CD8-positive, alpha-beta memory T cell (primary cell): ENCODE data around the gene ACTR3C. TPM values are rescaled to one million over a fixed set of nuclear protein-coding genes. Genes with fewer than 3 reads are reported as not detected.
"Not testable (repeated sequence)": the region's sequence is repeated elsewhere in the genome, so short reads cannot be mapped to it uniquely, and the experiment has no call there.

Source experiments
- CTCF ChIA-PET: fragments of 350-600 bp; sonication (Branson Sonifier 250); formaldehyde crosslinking; loops from one replicate; lab custom pipeline; 2021; ENCODE audit warnings: antibody characterized with exemption; lab: Charles Lee
- POLR2A ChIA-PET: fragments of 350-600 bp; sonication (Branson Sonifier 250); formaldehyde crosslinking; loops from one replicate; lab custom pipeline; 2021; ENCODE audit warnings: antibody characterized with exemption; lab: Charles Lee
- DNase-seq, 5 donors: peaks; one replicate each; pipeline versions ENCODE4 v3.0.0 to v3.0.0-alpha.2; 2020 to 2022; ENCODE audit warnings: mixed read lengths in 1 of 5
- H3K27ac ChIP-seq: one replicate; pipeline ENCODE4 v1.7.0; 2013; ENCODE audit warnings: low read depth, mild to moderate bottlenecking, low read length, moderate library complexity
- H3K27me3 ChIP-seq: 2 replicates; pipeline ENCODE4 v1.7.0; 2013; ENCODE audit warnings: low read length, mild to moderate bottlenecking; ENCODE audit not compliant: insufficient read depth, poor library complexity, severe bottlenecking
- H3K36me3 ChIP-seq: 2 replicates; pipeline ENCODE4 v1.7.0; 2013; ENCODE audit warnings: mild to moderate bottlenecking, low read length, moderate library complexity; ENCODE audit not compliant: insufficient read depth
- H3K4me1 ChIP-seq: 2 replicates; pipeline ENCODE4 v1.7.0; 2013; ENCODE audit warnings: mild to moderate bottlenecking, low read length, moderate library complexity; ENCODE audit not compliant: insufficient read depth
- H3K4me3 ChIP-seq: 2 replicates; pipeline ENCODE4 v1.7.0; 2013; ENCODE audit warnings: mild to moderate bottlenecking, low read length
- H3K9me3 ChIP-seq: 2 replicates; pipeline ENCODE4 v1.7.0; 2013; ENCODE audit warnings: mild to moderate bottlenecking, low read length
- H3K27ac Mint-ChIP-seq, 8 donors: one replicate each; pipeline ENCODE4 v1.8.0; 2020 to 2021; ENCODE audit warnings: mixed read lengths in 8 of 8, mild to moderate bottlenecking in 6 of 8, inconsistent platforms in 3 of 8, moderate library complexity in 3 of 8
- H3K27me3 Mint-ChIP-seq, 2 donors: one replicate each; pipeline ENCODE4 v1.8.0; 2020 to 2021; ENCODE audit warnings: mixed read lengths in 2 of 2, mild to moderate bottlenecking in 1 of 2, moderate library complexity in 1 of 2
- H3K36me3 Mint-ChIP-seq, 3 donors: one replicate each; pipeline ENCODE4 v1.8.0; 2020 to 2021; ENCODE audit warnings: mixed read lengths in 3 of 3, inconsistent platforms in 1 of 3, mild to moderate bottlenecking in 1 of 3
- H3K4me1 Mint-ChIP-seq, 3 donors: one replicate each; pipeline ENCODE4 v1.8.0; 2020 to 2021; ENCODE audit warnings: mixed read lengths in 3 of 3, inconsistent platforms in 1 of 3, mild to moderate bottlenecking in 1 of 3
- H3K4me3 Mint-ChIP-seq, 7 donors: one replicate each; pipeline ENCODE4 v1.8.0; 2020 to 2021; ENCODE audit warnings: mixed read lengths in 7 of 7, mild to moderate bottlenecking in 6 of 7, moderate library complexity in 4 of 7, inconsistent platforms in 2 of 7
- H3K9me3 Mint-ChIP-seq, 5 donors: one replicate each; pipeline ENCODE4 v1.8.0; 2020 to 2022; ENCODE audit warnings: mixed read lengths in 5 of 5, mild to moderate bottlenecking in 3 of 5, moderate library complexity in 2 of 5, inconsistent platforms in 1 of 5
- polyA plus RNA-seq: library from polyadenylated mRNA; unstranded; fragments of 300-500 nt; fragmentation: Illumina TruSeq; gene quantifications from one replicate; pipeline ENCODE4 v1.2.3, GENCODE V29; 2021
- total RNA-seq, 2 experiments: library from RNA; stranded (reverse); gene quantifications; one replicate each; pipeline ENCODE4 v1.2.3, GENCODE V29; 2021

The ACTR3C gene
- total and polyA plus RNA-seq, 3 experiments from 2014 or later: 4.5 to 6.6 (median 4.7) TPM

GRCh38 chr7:150247745-150248144 lies 75.6 kb downstream of the ACTR3C start:
- H3K36me3 ChIP-seq, CTCF ChIA-PET, DNase-seq, H3K9me3 ChIP-seq, H3K4me1 ChIP-seq, H3K4me3 Mint-ChIP-seq, H3K27ac ChIP-seq, H3K4me1 Mint-ChIP-seq, POLR2A ChIA-PET, H3K36me3 Mint-ChIP-seq, H3K9me3 Mint-ChIP-seq, H3K27ac Mint-ChIP-seq, H3K4me3 ChIP-seq, H3K27me3 Mint-ChIP-seq, H3K27me3 ChIP-seq: not testable (repeated sequence)

- H3K36me3 Mint-ChIP-seq, H3K36me3 ChIP-seq, H3K27me3 Mint-ChIP-seq, H3K4me3 ChIP-seq, DNase-seq, H3K4me1 Mint-ChIP-seq, H3K4me3 Mint-ChIP-seq, H3K27ac ChIP-seq, CTCF ChIA-PET, H3K9me3 Mint-ChIP-seq, H3K27ac Mint-ChIP-seq, H3K9me3 ChIP-seq, POLR2A ChIA-PET, H3K27me3 ChIP-seq, H3K4me1 ChIP-seq: not testable (repeated sequence)
Measured at GRCh38 chr7:150245208-150245607, 78.1 kb downstream of the ACTR3C start.

DNA sequence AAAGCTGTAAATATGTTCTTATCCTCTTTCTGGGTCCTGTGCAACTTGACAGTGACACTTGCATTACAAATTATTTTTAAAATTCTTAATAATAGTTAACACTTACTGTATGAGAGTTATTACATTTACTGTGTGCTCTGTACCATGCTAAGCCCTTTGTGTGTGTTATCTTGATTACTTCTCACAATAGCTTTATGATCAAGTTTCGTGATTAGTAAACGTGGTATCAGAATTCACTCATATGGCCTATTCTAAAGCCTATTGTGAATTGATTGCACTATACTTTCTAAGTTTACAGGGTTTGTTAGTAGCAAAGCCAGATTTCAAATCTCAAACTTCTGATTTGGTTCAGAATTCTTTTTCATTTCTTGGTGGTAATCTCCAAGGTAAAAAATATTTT lies 80.4 kb downstream of the ACTR3C start:
- H3K4me3 Mint-ChIP-seq, H3K4me1 Mint-ChIP-seq, DNase-seq, H3K27me3 ChIP-seq, H3K27me3 Mint-ChIP-seq, H3K36me3 ChIP-seq, CTCF ChIA-PET, H3K36me3 Mint-ChIP-seq, H3K9me3 ChIP-seq, H3K4me1 ChIP-seq, H3K27ac ChIP-seq, H3K4me3 ChIP-seq, H3K9me3 Mint-ChIP-seq, H3K27ac Mint-ChIP-seq, POLR2A ChIA-PET: not testable (repeated sequence)

DNA sequence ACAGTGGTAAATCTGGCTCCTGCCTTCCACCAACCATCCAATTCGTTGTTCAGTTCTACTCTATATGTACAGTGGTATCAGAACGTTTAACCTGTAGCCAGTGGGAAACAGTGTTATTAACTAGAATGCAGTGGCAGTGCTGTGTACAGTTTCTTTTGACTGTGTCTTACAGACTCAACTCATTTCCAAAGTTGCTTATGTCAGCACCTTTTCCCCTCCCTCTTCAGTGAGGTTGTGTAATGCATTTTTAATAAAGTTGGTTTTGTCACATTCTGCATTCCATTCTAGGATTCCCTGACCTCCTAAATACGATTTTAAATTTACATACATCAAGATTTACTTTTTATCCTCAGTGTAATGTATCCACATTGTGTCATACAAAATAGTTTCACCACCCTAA lies 97.9 kb downstream of the ACTR3C start:
- H3K9me3 ChIP-seq, POLR2A ChIA-PET, CTCF ChIA-PET: not testable (repeated sequence)

DNA sequence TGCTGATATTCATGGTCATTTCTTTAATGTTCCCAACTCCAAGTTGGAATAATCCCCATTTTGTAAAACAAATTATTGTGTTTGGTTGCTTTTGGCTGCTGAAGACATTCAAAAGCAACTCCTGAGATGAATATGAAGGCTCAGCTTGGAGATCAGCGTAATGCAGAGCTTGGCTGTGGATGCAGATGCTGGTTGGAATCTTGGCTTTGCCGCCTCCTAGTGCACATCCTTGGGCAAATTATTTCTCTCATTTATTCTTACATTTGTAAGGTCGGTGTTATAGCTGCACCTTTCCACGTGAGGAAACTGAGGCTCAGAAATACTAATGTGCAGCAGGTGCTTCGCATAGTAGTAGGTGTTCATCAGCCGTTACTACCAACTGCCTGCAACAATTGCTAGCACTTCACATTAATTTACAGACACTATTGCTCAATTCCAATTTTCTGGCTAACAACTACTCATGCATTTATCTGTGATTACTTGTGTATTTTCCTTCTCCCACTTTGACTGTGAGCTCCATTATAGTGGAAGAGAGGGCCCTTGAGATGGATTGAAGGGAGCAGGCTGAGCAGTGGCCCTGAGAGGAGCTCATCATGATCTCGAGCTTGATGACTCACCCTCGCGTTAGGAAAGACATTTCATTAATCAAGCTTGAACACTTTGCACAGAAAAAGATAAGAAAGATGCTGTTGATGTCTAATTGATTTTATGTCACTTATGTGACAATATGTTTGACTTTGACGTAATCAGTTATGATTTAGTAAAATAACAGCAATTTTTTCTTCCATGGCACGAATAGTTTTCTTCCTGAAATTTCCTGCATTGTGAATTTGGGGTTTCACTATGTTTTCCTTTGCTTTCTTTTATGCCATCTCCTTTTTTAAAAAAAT lies 101.0 kb downstream of the ACTR3C start:
- H3K9me3 ChIP-seq, H3K27me3 ChIP-seq, H3K4me1 ChIP-seq, H3K36me3 ChIP-seq, CTCF ChIA-PET, DNase-seq, H3K4me1 Mint-ChIP-seq, POLR2A ChIA-PET, H3K27ac ChIP-seq, H3K4me3 ChIP-seq: not testable (repeated sequence)
- peaks cover 3 to 23% (median 16%) of the 10 kb centered on the region in 5 donors for H3K9me3 Mint-ChIP-seq
- peaks cover 0 to 12% (median 0%) of the 10 kb centered on the region in 3 donors for H3K36me3 Mint-ChIP-seq
- peak overlapping the region in 1 of 7 donors; percentile 36 for H3K4me3 Mint-ChIP-seq
- peak overlapping the region in 1 of 8 donors; percentile 26 for H3K27ac Mint-ChIP-seq
- H3K27me3 Mint-ChIP-seq: peaks cover 4 to 22% of the 10 kb centered on the region in 2 donors

More for the DNA sequence above, 97.9 kb downstream of the ACTR3C start:
- not testable (repeated sequence) for H3K27ac ChIP-seq, H3K4me3 ChIP-seq, H3K4me1 ChIP-seq, H3K4me3 Mint-ChIP-seq, H3K27me3 ChIP-seq, H3K4me1 Mint-ChIP-seq, DNase-seq, H3K36me3 ChIP-seq, H3K27ac Mint-ChIP-seq
- peaks cover 4 to 19% of the 10 kb centered on the region in 2 donors for H3K27me3 Mint-ChIP-seq
- peaks cover 3 to 23% (median 16%) of the 10 kb centered on the region in 5 donors for H3K9me3 Mint-ChIP-seq
- H3K36me3 Mint-ChIP-seq: peaks cover 0 to 12% (median 0%) of the 10 kb centered on the region in 3 donors

DNA sequence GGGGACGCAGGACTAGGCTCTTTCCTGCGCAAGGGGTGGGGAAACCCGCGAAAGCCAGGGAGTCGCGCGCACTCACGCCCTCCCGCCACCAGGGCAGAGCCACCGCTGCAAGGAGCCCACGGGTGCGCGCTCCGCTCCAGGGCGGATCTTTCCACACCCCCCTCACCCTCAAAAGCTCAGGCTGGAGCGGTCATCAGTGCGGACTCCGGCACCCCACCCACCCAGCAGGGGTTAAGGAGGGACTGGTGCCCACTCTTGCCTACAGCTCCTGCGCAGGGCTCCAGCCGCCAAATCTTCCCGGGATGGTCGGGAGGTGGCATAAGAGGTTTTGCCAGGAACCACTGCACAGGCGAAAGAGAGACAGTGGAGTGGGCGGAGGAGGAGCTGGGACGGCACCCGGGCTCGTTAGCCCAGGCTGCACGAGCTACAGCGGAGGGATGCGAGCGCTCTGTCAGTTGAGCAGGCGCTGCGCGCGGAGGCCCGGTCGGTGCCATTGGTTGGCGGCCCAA lies 102.6 kb downstream of the ACTR3C start:
- Mint-ChIP-seq H3K27me3 (peaks cover 2 to 22% of the 10 kb centered on the region in 2 donors), H3K9me3 (peaks cover 3 to 21% (median 15%) of the 10 kb centered on the region in 5 donors)
- CTCF ChIA-PET, POLR2A ChIA-PET, H3K27ac ChIP-seq, H3K4me1 Mint-ChIP-seq, H3K4me3 Mint-ChIP-seq, H3K27me3 ChIP-seq, H3K9me3 ChIP-seq, H3K4me1 ChIP-seq, H3K36me3 Mint-ChIP-seq, H3K27ac Mint-ChIP-seq, H3K36me3 ChIP-seq, H3K4me3 ChIP-seq, DNase-seq: not testable (repeated sequence)

DNA sequence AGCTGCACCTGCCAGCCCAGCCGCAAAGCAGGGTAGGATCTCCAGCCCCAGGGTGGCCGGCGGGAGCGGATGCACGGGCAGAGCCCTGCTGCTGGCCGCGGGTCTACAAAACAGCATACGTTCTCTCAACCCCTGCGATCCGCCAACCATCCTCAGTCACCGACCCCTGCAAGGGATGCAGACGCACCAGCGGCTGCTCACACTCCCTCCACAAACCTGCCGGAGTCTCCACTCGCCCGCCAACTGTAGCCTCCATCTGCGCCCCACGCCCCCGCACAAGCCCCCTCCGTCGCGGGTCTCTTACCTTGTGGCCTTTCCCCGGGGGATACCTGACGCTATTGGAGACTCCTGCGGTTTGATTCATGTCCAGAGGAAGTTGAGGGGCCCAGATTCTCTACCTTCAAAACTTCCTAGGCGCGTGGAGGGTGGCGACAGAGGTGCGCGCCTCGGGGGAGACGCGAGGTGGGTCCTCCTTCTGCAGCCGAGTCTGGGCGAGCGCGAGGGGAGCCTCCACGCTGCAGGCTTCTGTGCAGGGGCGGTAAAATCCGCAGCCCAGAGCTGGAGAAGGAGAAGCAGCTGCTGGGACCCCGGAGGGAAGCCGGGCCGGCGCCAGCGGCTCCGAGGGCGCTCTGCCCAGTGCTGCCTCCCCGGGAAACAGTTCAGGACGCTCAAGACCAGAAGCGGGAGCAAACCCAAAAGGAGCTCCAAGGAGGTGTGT lies 103.2 kb downstream of the ACTR3C start:
- H3K4me1 ChIP-seq, POLR2A ChIA-PET: not testable (repeated sequence)

GRCh38 chr7:150206848-150207247 lies 116.5 kb downstream of the ACTR3C start:
- H3K27me3 ChIP-seq, POLR2A ChIA-PET, H3K4me3 Mint-ChIP-seq, H3K4me1 Mint-ChIP-seq, H3K36me3 ChIP-seq, DNase-seq, H3K36me3 Mint-ChIP-seq, H3K9me3 ChIP-seq, H3K27ac Mint-ChIP-seq, H3K4me3 ChIP-seq, H3K4me1 ChIP-seq, H3K27ac ChIP-seq, H3K9me3 Mint-ChIP-seq, CTCF ChIA-PET, H3K27me3 Mint-ChIP-seq: not testable (repeated sequence)

More for the DNA sequence above, 103.2 kb downstream of the ACTR3C start:
- H3K27me3 ChIP-seq, H3K4me3 Mint-ChIP-seq, H3K4me3 ChIP-seq, H3K4me1 Mint-ChIP-seq, H3K27ac Mint-ChIP-seq, H3K36me3 Mint-ChIP-seq, CTCF ChIA-PET, H3K36me3 ChIP-seq, H3K9me3 ChIP-seq, H3K27ac ChIP-seq, DNase-seq: not testable (repeated sequence)
- Mint-ChIP-seq H3K9me3 (peaks cover 3 to 21% (median 13%) of the 10 kb centered on the region in 5 donors), H3K27me3 (peaks cover 2 to 22% of the 10 kb centered on the region in 2 donors)
